Measurements from ENCODE around the gene VANGL2. TPM values are rescaled to one million over a fixed set of nuclear protein-coding genes. Genes with fewer than 3 reads are reported as not detected.
A peak's percentile ranks its signal among the peaks of the same experiment; 100 is the strongest.

The VANGL2 gene
- total and polyA plus RNA-seq, 9 of the 15 experiments (the other 6 are each of a cell fraction or from before 2014, with no cell fraction given), result 0.28 to 4.0 (median 0.98) TPM

GRCh38 chr1:160420881-160421842 lies 20.8 kb downstream of the VANGL2 start (continued):
- TF ChIP-seq ZNF324 (CRISPR knock-in tag; IDR thresholded peaks at IDR 0.05), result no peak
- no peak for TF ChIP-seq TAF9B (IDR thresholded peaks at IDR 0.05; ENCODE audit: partially characterized antibody)
- no peak for TF ChIP-seq HDAC3 (IDR thresholded peaks at IDR 0.05; ENCODE audit: borderline replicate concordance, partially characterized antibody)
- TF ChIP-seq ZNF511 (CRISPR knock-in tag; IDR thresholded peaks at IDR 0.05), result no peak
- no peak for TF ChIP-seq LEF1 (IDR thresholded peaks at IDR 0.05)
- TF ChIP-seq PHTF2 (CRISPR knock-in tag; IDR thresholded peaks at IDR 0.05), result no peak
- TF ChIP-seq NR2C1 (IDR thresholded peaks at IDR 0.05), result no peak
- no peak for TF ChIP-seq NR2C1 (tag; IDR thresholded peaks at IDR 0.05)
- no peak for TF ChIP-seq NR2C2 (CRISPR knock-in tag; IDR thresholded peaks at IDR 0.05)
- TF ChIP-seq NR2C2 (tag; IDR thresholded peaks at IDR 0.05), result peak; percentile 30; the same call in 1 of the 2 replicates
- no peak for TF ChIP-seq TARDBP (IDR thresholded peaks at IDR 0.05)
- no peak for TF ChIP-seq ILK (tag; IDR thresholded peaks at IDR 0.05; ENCODE audit: borderline replicate concordance, low read depth)
- TF ChIP-seq NFRKB (IDR thresholded peaks at IDR 0.05; ENCODE audit: low read depth), result no peak
- no peak for TF ChIP-seq HNRNPK (IDR thresholded peaks at IDR 0.05; ENCODE audit: low read depth, low read length, poor library complexity, severe bottlenecking)
- no peak for TF ChIP-seq IRF9 (tag; IDR thresholded peaks at IDR 0.05)
- no peak for TF ChIP-seq ZBTB40 (IDR thresholded peaks at IDR 0.05)
- no peak for TF ChIP-seq ZBTB40 (CRISPR knock-in tag; IDR thresholded peaks at IDR 0.05)
- TF ChIP-seq POLR2G (IDR thresholded peaks at IDR 0.05; ENCODE audit: low read depth, low read length), result no peak
- TF ChIP-seq ZNF133 (CRISPR knock-in tag; IDR thresholded peaks at IDR 0.05), result no peak

Data from K562 (cell line).